Colonic mucosa (tissue), 4 donors: ENCODE results near the gene TANGO2. TPM values are rescaled to one million over a fixed set of nuclear protein-coding genes. Genes with fewer than 3 reads are reported as not detected.

ENCODE experiments used
- DNase-seq: peaks from one replicate; pipeline ENCODE4 v3.0.0-alpha.2; 2020
- H3K27ac ChIP-seq: fragments of 200-600 bp; one replicate; pipeline ENCODE4 v1.8.0; 2021
- H3K27me3 ChIP-seq: fragments of 200-600 bp; one replicate; pipeline ENCODE4 v1.8.0; 2021
- H3K36me3 ChIP-seq: fragments of 200-600 bp; one replicate; pipeline ENCODE4 v1.8.0; 2021
- H3K4me1 ChIP-seq: fragments of 200-600 bp; one replicate; pipeline ENCODE4 v1.8.0; 2021; ENCODE audit warnings: mild to moderate bottlenecking
- H3K4me3 ChIP-seq: fragments of 200-600 bp; one replicate; pipeline ENCODE4 v1.8.0; 2021
- H3K9ac ChIP-seq, 2 donors: one replicate each; pipeline ENCODE4 v1.7.0; 2013; ENCODE audit warnings: control low read depth in 2 of 2, low read depth in 2 of 2, low read length in 2 of 2
- H3K9me3 ChIP-seq: fragments of 200-600 bp; one replicate; pipeline ENCODE4 v1.8.0; 2021
- CTCF ChIP-seq: fragments of 200-600 bp; IDR thresholded peaks from one replicate; pipeline ENCODE4 v1.8.0; 2022; ENCODE audit warnings: antibody characterized with exemption, mild to moderate bottlenecking
- intact Hi-C: fragments of 100-400 bp; cut with DNase I; formaldehyde crosslinking; loops from one replicate; pipeline ENCODE4 v1.14.1; 2022
- total RNA-seq, 2 donors: library from RNA; stranded (reverse); fragmentation: NEBNext Ultra II Directional in 1 of 2; extraction: Animal tissue kit (Norgen Biotek cat#: 25700) in 1 of 2; gene quantifications; one replicate each; pipeline ENCODE4 v1.2.1, GENCODE V29; 2021
- donor health status: healthy.
- donor health status: DM: no; HTN: no; CAD: no.
- donor health status: DM: no; HTN: no; CAD: no.

The TANGO2 gene
- total RNA-seq, 2 donors from 2014 or later = 22.1 to 34.1 TPM

GRCh38 chr22:20110359-20110985, 89.6 kb downstream of the TANGO2 start:
- Histone ChIP-seq H3K4me3 (no peak overlapping the region), H3K4me1 (no peaks in the 10 kb centered on the region), H3K9ac (no peak overlapping the region), H3K27me3 (no peaks in the 10 kb centered on the region), H3K36me3 (peaks cover 23% of the 10 kb centered on the region), H3K9me3 (no peaks in the 10 kb centered on the region), H3K27ac (no peak overlapping the region)
- intact Hi-C loops = loop anchor here (10.0 kb wide), 1 partner anchor 146 kb away; no protein-coding TSS in a partner anchor
- no peak for TF ChIP-seq CTCF
- DNase-seq = no peak

GRCh38 chr22:20111045-20111688, 90.3 kb downstream of the TANGO2 start:
- Histone ChIP-seq H3K9ac (no peak overlapping the region), H3K27ac (no peak overlapping the region), H3K4me1 (peaks cover 4% of the 10 kb centered on the region), H3K4me3 (no peak overlapping the region), H3K36me3 (peaks cover 20% of the 10 kb centered on the region), H3K9me3 (no peaks in the 10 kb centered on the region), H3K27me3 (no peaks in the 10 kb centered on the region)
- no peak for DNase-seq
- intact Hi-C loops = loop anchor here (10.0 kb wide), 1 partner anchor 146 kb away; no protein-coding TSS in a partner anchor
- TF ChIP-seq CTCF = no peak

GRCh38 chr22:20111689-20112622, 91.0 kb downstream of the TANGO2 start:
- Histone ChIP-seq H3K9me3 (no peaks in the 10 kb centered on the region), H3K27me3 (no peaks in the 10 kb centered on the region), H3K9ac (no peak overlapping the region), H3K4me3 (no peak overlapping the region), H3K27ac (no peak overlapping the region), H3K36me3 (peaks cover 15% of the 10 kb centered on the region), H3K4me1 (peaks cover 7% of the 10 kb centered on the region)
- no peak for TF ChIP-seq CTCF
- intact Hi-C loops = loop anchor here (10.0 kb wide), 1 partner anchor 147 kb away; no protein-coding TSS in a partner anchor
- no peak for DNase-seq

GRCh38 chr22:20112623-20113511, 92.0 kb downstream of the TANGO2 start:
- TF ChIP-seq CTCF = no peak
- H3K4me3 ChIP-seq = no peak overlapping the region
- H3K4me1 ChIP-seq = peaks cover 7% of the 10 kb centered on the region
- H3K27ac ChIP-seq = no peak overlapping the region
- no peak overlapping the region for H3K9ac ChIP-seq
- intact Hi-C loops = loop anchor here (10.0 kb wide), 1 partner anchor 148 kb away; no protein-coding TSS in a partner anchor
- H3K36me3 ChIP-seq = peaks cover 8% of the 10 kb centered on the region
- no peaks in the 10 kb centered on the region for H3K27me3 ChIP-seq
- no peaks in the 10 kb centered on the region for H3K9me3 ChIP-seq
- DNase-seq = no peak
